Parathyroid adenoma (tissue), 2 donors: Measurements from ENCODE around the gene ADAMTSL1.

ENCODE experiments used
- H2AFZ ChIP-seq: fragments of 300-600 bp; sonication (generic); one replicate; pipeline ENCODE4 v1.7.0; 2017; ENCODE audit warnings: antibody characterized with exemption, mild to moderate bottlenecking
- H3K27ac ChIP-seq: fragments of 300-600 bp; sonication (generic); one replicate; pipeline ENCODE4 v1.7.0; 2017
- H3K27me3 ChIP-seq: fragments of 300-600 bp; sonication (generic); one replicate; pipeline ENCODE4 v1.7.0; 2017; ENCODE audit warnings: low read length; ENCODE audit not compliant: control insufficient read depth, insufficient read depth
- H3K36me3 ChIP-seq: fragments of 300-600 bp; sonication (generic); one replicate; pipeline ENCODE4 v1.7.0; 2017; ENCODE audit warnings: low read length; ENCODE audit not compliant: control insufficient read depth, insufficient read depth
- H3K4me1 ChIP-seq: fragments of 300-600 bp; sonication (generic); one replicate; pipeline ENCODE4 v1.7.0; 2017; ENCODE audit warnings: control low read depth
- H3K4me2 ChIP-seq: fragments of 300-600 bp; sonication (generic); one replicate; pipeline ENCODE4 v1.7.0; 2017; ENCODE audit warnings: low read length
- H3K4me3 ChIP-seq: fragments of 300-600 bp; sonication (generic); one replicate; pipeline ENCODE4 v1.7.0; 2017; ENCODE audit warnings: low read depth, low read length
- H3K79me2 ChIP-seq: fragments of 300-600 bp; sonication (generic); one replicate; pipeline ENCODE4 v1.7.0; 2017; ENCODE audit warnings: control low read depth
- H3K9ac ChIP-seq: fragments of 300-600 bp; sonication (generic); one replicate; pipeline ENCODE4 v1.7.0; 2017; ENCODE audit warnings: mild to moderate bottlenecking
- H3K9me3 ChIP-seq: fragments of 300-600 bp; sonication (generic); one replicate; pipeline ENCODE4 v1.7.0; 2017; ENCODE audit warnings: low read length; ENCODE audit not compliant: control insufficient read depth
- TF ChIP-seq, protein P1 (sequence below): fragments of 300-600 bp; sonication (generic); IDR thresholded peaks from one replicate; pipeline ENCODE4 v1.7.0; 2017; ENCODE audit warnings: antibody characterized with exemption, mild to moderate bottlenecking
- donor health status: primary hyperparathyroidism.

The ADAMTSL1 gene

DNA sequence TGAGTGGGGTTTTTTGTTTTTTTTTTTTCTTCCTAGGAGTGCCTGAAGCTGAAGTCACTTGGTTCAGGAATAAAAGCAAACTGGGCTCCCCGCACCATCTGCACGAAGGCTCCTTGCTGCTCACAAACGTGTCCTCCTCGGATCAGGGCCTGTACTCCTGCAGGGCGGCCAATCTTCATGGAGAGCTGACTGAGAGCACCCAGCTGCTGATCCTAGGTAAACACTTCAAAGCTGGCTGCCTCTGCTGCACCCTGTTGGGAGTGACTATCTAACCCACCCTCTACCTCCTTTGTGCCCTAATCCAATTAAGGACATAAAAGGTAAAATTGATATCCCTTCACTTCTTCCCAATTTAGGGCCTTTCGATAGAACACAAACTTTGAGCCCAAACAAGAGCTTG, 352.3 kb downstream of the ADAMTSL1 start:
- H3K36me3 ChIP-seq = no peaks in the 10 kb centered on the region
- TF ChIP-seq, protein P1, sequence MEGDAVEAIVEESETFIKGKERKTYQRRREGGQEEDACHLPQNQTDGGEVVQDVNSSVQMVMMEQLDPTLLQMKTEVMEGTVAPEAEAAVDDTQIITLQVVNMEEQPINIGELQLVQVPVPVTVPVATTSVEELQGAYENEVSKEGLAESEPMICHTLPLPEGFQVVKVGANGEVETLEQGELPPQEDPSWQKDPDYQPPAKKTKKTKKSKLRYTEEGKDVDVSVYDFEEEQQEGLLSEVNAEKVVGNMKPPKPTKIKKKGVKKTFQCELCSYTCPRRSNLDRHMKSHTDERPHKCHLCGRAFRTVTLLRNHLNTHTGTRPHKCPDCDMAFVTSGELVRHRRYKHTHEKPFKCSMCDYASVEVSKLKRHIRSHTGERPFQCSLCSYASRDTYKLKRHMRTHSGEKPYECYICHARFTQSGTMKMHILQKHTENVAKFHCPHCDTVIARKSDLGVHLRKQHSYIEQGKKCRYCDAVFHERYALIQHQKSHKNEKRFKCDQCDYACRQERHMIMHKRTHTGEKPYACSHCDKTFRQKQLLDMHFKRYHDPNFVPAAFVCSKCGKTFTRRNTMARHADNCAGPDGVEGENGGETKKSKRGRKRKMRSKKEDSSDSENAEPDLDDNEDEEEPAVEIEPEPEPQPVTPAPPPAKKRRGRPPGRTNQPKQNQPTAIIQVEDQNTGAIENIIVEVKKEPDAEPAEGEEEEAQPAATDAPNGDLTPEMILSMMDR = no peak
- H3K79me2 ChIP-seq = no peaks in the 10 kb centered on the region
- no peak overlapping the region for H3K4me3 ChIP-seq
- H3K9me3 ChIP-seq = no peaks in the 10 kb centered on the region
- H3K4me2 ChIP-seq = no peak overlapping the region
- H2AFZ ChIP-seq = no peak overlapping the region
- no peak overlapping the region for H3K9ac ChIP-seq
- H3K4me1 ChIP-seq = no peaks in the 10 kb centered on the region
- no peaks in the 10 kb centered on the region for H3K27me3 ChIP-seq
- H3K27ac ChIP-seq = no peak overlapping the region

DNA sequence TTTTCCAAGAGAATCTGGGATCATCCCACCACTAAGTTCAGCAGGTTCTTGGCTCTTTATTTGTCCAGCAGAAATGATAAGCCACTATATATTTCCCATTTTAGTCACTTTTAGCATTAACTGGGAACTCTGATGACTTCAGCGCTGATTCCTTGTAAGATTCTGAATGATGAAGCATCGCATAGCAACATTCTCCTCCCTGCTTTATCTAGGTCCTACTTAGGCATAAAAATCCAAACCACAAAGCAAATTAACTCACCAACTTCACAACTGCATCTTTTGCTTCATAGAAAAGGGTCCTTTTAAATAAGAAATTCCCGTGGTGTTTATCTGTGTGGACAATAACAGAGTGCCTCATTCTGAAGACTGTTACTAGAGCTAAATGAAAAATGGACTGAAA, 355.1 kb downstream of the ADAMTSL1 start:
- no peaks in the 10 kb centered on the region for H3K4me1 ChIP-seq
- H3K4me3 ChIP-seq = no peak overlapping the region
- H3K36me3 ChIP-seq = no peaks in the 10 kb centered on the region
- H3K27ac ChIP-seq = no peak overlapping the region
- H3K79me2 ChIP-seq = no peaks in the 10 kb centered on the region
- TF ChIP-seq, protein P1 = no peak
- H2AFZ ChIP-seq = no peak overlapping the region
- no peak overlapping the region for H3K4me2 ChIP-seq
- no peaks in the 10 kb centered on the region for H3K27me3 ChIP-seq
- H3K9me3 ChIP-seq = no peaks in the 10 kb centered on the region
- H3K9ac ChIP-seq = no peak overlapping the region

DNA sequence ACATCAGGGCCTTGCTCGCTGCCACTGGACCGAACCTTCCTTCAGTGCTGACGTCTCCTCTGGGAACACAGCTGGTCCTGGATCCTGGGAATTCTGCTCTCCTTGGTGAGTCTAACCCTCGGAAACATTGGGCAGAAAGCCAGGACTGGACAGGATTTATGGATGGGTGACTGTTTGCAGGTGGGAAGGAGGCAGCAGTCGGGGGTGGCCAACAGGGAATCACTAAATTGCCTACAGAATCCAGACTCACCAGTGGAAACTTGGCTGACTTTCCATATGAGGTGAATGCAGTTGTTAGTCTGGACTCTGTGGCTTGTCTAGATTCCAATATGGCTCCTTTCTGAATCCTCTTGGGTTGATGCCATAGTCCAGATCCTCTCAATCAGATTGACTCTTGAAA, 355.9 kb downstream of the ADAMTSL1 start:
- Histone ChIP-seq H2AFZ (no peak overlapping the region), H3K4me3 (no peak overlapping the region), H3K4me2 (no peak overlapping the region), H3K79me2 (no peaks in the 10 kb centered on the region), H3K36me3 (no peaks in the 10 kb centered on the region), H3K27me3 (no peaks in the 10 kb centered on the region), H3K4me1 (no peaks in the 10 kb centered on the region), H3K9ac (no peak overlapping the region), H3K27ac (no peak overlapping the region), H3K9me3 (no peaks in the 10 kb centered on the region)
- TF ChIP-seq, protein P1 = no peak

DNA sequence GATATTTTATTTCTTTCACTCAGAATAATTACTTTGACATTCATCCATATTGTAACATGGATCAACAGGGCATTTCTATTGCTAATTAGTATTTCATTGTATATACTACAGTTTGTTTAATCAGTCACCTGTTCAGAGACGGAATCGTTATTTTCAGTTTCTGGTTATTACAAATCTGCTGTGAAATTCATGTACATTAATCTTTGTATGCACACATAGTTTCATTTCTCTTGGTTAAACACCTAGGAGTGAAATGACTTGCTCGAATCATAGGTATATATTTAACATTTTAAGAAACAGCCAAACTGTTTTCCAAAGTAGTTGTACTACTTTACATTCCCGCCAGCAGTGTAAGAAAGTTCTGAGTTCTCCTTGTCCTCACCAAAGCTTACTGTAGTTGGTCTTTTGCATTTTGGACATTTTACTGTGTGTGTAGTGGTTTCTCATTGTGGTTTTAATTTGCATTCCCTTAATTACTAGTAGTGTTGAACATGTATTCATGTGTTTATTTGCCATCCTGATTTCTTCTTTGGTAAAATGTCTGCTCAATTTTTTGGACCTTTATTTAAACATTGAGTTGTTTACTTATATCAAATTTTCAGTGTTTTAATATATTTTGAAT, 360.9 kb downstream of the ADAMTSL1 start:
- TF ChIP-seq, protein P1 = no peak
- Histone ChIP-seq H3K27ac (no peak overlapping the region), H3K79me2 (no peaks in the 10 kb centered on the region), H3K4me1 (no peaks in the 10 kb centered on the region), H3K9ac (no peak overlapping the region), H3K4me2 (no peak overlapping the region), H3K9me3 (no peaks in the 10 kb centered on the region), H3K36me3 (no peaks in the 10 kb centered on the region), H3K27me3 (no peaks in the 10 kb centered on the region), H3K4me3 (no peak overlapping the region), H2AFZ (no peak overlapping the region)

DNA sequence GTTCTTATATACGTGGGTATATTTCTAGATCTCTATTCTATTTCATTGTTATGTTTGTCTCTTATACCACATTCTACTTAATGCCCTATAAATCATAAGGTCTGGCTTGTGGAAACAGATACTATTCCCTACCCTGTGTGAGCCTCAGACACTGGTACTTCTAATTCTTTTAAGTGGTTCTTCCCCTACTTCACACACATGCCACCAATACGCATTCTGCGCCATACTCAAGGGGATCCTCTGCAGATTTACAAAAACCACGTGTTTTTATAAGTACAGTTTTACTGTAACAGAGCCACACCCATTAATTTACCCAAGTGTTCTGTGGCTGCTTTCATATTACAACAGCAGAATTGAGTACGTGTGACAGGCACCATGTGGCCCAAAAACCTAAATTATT, 363.4 kb downstream of the ADAMTSL1 start:
- Histone ChIP-seq H3K27me3 (no peaks in the 10 kb centered on the region), H3K9ac (no peak overlapping the region), H3K4me1 (no peaks in the 10 kb centered on the region), H3K4me3 (no peak overlapping the region), H3K27ac (no peak overlapping the region), H3K4me2 (no peak overlapping the region), H3K79me2 (no peaks in the 10 kb centered on the region), H3K9me3 (no peaks in the 10 kb centered on the region), H3K36me3 (no peaks in the 10 kb centered on the region), H2AFZ (no peak overlapping the region)
- TF ChIP-seq, protein P1 = no peak
